GM13977 (cell line): Measurements from ENCODE around the gene NPHP4.
A peak's percentile ranks its signal among the peaks of the same experiment; 100 is the strongest.

Experiments used
- DNase-seq: peaks from one replicate; pipeline ENCODE4 v3.0.0; 2012; ENCODE audit warnings: low spot score
- in situ Hi-C: fragments of 300-500 bp; cut with MboI; formaldehyde crosslinking; loops from one replicate; pipeline ENCODE4 v1.12.0; 2022; ENCODE audit warnings: low sequenced_read_pairs, low pct_unique_long_range_greater_than_20kb, mixed read lengths, inconsistent platforms; ENCODE audit not compliant: unreplicated experiment
- TF ChIP-seq, protein P1 (sequence below): IDR thresholded peaks from 2 replicates; pipeline ENCODE4 v1.5.1; 2012; ENCODE audit warnings: mild to moderate bottlenecking, control low read depth; ENCODE audit not compliant: insufficient read depth; ENCODE audit errors: extremely low read depth, missing control alignments

Gene NPHP4

DNA sequence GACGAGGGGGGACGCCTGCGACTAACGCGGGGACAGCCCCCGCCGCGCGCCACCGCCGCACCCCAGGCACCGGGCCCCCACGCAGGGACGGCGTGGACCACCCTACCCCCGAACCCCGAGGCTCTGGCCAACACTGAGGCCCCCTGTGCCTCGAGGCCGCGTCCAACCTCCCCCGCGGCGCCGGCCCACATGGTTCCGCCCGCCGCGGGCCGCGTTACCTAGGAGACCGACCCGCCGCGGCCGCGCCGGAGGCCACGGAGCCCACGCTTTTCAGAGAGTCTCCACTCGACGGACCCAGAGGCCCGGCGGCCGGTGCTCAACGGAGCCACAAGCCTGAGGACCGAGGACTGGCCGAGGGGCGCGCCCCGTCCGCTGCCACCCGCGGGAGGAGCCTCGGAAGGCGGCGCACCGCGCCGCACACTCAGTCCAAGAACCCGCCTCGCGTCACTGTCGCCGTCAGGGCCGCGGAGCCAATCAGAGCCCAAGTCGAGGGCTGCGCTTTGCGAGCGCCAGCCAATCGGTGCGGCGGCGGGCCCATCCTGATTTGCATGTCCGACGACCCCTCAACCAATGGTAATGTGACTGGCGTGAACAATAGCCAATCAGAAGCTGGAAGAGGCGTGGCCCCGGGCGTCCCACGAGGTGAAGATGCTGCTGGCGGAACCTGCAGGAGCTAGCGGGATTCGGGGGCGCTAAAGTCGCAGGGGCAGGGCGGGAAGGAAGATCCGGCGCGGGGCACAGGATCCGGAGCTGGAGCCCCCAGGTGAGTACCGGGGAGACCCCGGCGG, at the start of gene NPHP4:
NPHP4 (minus strand) TSS at position 400 of the 788 bp plus-strand sequence. CDS start 6,136 bp downstream, outside the sequence.
- TF ChIP-seq, protein P1, sequence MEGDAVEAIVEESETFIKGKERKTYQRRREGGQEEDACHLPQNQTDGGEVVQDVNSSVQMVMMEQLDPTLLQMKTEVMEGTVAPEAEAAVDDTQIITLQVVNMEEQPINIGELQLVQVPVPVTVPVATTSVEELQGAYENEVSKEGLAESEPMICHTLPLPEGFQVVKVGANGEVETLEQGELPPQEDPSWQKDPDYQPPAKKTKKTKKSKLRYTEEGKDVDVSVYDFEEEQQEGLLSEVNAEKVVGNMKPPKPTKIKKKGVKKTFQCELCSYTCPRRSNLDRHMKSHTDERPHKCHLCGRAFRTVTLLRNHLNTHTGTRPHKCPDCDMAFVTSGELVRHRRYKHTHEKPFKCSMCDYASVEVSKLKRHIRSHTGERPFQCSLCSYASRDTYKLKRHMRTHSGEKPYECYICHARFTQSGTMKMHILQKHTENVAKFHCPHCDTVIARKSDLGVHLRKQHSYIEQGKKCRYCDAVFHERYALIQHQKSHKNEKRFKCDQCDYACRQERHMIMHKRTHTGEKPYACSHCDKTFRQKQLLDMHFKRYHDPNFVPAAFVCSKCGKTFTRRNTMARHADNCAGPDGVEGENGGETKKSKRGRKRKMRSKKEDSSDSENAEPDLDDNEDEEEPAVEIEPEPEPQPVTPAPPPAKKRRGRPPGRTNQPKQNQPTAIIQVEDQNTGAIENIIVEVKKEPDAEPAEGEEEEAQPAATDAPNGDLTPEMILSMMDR = peak; percentile 20
- peak; percentile 100 for DNase-seq
- in situ Hi-C loops = no loop called here

- no peak for DNase-seq
- TF ChIP-seq, protein P1 = peak; percentile 56
- in situ Hi-C loops = no loop called here
These were observed 49.3 kb upstream of the NPHP4 start for GRCh38 chr1:6041432-6042062.

DNA sequence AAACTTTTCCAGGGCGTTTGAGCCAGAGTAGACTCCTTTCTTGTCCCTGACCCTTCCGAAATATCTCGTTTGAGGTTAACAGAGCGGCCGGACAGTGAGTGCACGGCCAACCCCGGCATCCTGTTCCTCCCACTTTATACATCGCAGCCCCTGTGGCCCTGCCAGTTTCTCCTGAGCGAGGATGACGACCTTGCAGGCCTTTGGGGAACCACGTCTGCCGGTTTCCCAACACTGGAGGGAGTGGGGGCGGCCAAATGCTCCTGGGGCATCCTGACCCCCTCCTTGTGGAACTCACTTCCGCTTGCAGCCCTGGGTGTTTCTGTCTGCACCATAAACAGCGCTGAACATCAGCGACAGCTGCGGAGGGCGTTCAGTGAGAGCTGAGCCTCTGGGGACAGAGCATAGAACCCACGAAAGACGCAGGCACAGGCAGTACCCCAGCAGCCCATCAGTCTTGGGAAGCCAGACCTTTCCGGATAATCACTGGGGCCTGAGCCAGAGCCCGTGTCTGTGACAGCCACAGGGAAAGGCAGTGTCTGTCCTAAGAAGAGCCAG, 48.7 kb upstream of the NPHP4 start:
- no peak for DNase-seq

GRCh38 chr1:6040444-6040843, 48.2 kb upstream of the NPHP4 start:
- TF ChIP-seq, protein P1 = no peak
- DNase-seq = no peak
- in situ Hi-C loops = no loop called here

More for the DNA sequence above, 48.7 kb upstream of the NPHP4 start:
- TF ChIP-seq, protein P1 = no peak
- in situ Hi-C loops = no loop called here

GRCh38 chr1:6039031-6039430, 46.8 kb upstream of the NPHP4 start:
- in situ Hi-C loops = no loop called here

DNA sequence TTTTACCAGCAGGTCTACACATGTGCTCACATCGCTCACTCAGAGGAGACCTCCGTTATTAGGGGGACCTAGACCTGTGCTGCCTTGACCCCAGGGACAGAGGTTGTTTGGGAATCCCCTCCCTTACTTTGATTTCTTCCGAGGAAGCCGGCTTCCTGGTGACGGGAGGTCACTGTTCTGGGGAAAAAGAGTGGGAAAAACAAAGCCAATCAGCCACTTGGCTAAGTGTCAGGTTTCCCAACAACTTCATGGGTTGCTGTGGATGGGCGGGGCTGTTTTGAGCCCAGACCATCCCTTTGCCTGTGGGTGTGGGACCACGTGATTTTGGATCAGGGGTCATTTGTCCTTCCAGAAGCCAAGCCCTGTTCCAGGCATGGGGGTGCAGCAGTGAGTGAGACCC, 46.4 kb upstream of the NPHP4 start:
- no peak for DNase-seq
- in situ Hi-C loops = no loop called here
- TF ChIP-seq, protein P1 = no peak

More at GRCh38 chr1:6039031-6039430, 46.8 kb upstream of the NPHP4 start:
- TF ChIP-seq, protein P1 = no peak
- DNase-seq = no peak
